ENCODE results near the gene STAM. TPM values are rescaled to one million over a fixed set of nuclear protein-coding genes. Genes with fewer than 3 reads are reported as not detected.

STAM gene
- total RNA-seq, 2 experiments from 2014 or later = 24.5 to 29.9 TPM

GRCh38 chr10:17662193-17663138 is 18.5 kb downstream of the STAM start:
- ChIA-PET POLR2A (interaction anchor here (0.6 to 1.2 kb wide), 4 partner anchors 9 to 236 kb away, joined by 3 to 4 read pairs (median 3); partner anchors contain the start of gene STAM), CTCF (interaction anchor here (0.5 to 1.2 kb wide), 2 partner anchors 14 to 76 kb away, joined by 3 read pairs; no protein-coding TSS in a partner anchor)
- Mint-ChIP-seq H3K36me3 (peaks cover 26% of the 10 kb centered on the region), H3K9me3 (no peaks in the 10 kb centered on the region), H3K4me3 (no peak overlapping the region), H3K27me3 (no peaks in the 10 kb centered on the region), H3K4me1 (ENCODE audit: low read depth) (peaks cover 52% of the 10 kb centered on the region), H3K27ac (no peak overlapping the region)
- no peak for DNase-seq
- intact Hi-C loops (cut with micrococcal nuclease) = no loop called here

- DNase-seq = no peak
- H3K36me3 Mint-ChIP-seq = peaks cover 24% of the 10 kb centered on the region
- H3K4me3 Mint-ChIP-seq = no peak overlapping the region
- no peaks in the 10 kb centered on the region for H3K9me3 Mint-ChIP-seq
- H3K27me3 Mint-ChIP-seq = no peaks in the 10 kb centered on the region
- intact Hi-C loops (cut with micrococcal nuclease) = no loop called here
- H3K27ac Mint-ChIP-seq = no peak overlapping the region
- POLR2A ChIA-PET = interaction anchor here (1.2 kb wide), 1 partner anchor 20 kb away, joined by 4 read pairs; the partner anchor contains the start of gene STAM
- peaks cover 53% of the 10 kb centered on the region for H3K4me1 Mint-ChIP-seq (ENCODE audit: low read depth)
- CTCF ChIA-PET = no interaction called here
These were observed 19.5 kb downstream of the STAM start for GRCh38 chr10:17663450-17663849.

- ChIA-PET CTCF (no interaction called here), POLR2A (no interaction called here)
- DNase-seq = no peak
- Mint-ChIP-seq H3K9me3 (no peaks in the 10 kb centered on the region), H3K36me3 (peaks cover 23% of the 10 kb centered on the region), H3K27me3 (no peaks in the 10 kb centered on the region), H3K4me3 (no peak overlapping the region), H3K4me1 (ENCODE audit: low read depth) (peaks cover 60% of the 10 kb centered on the region), H3K27ac (no peak overlapping the region)
- intact Hi-C loops (cut with micrococcal nuclease) = no loop called here
These were observed 21.8 kb downstream of the STAM start for GRCh38 chr10:17665747-17666146.

GRCh38 chr10:17668435-17669184 is 24.7 kb downstream of the STAM start:
- H3K9me3 Mint-ChIP-seq = no peaks in the 10 kb centered on the region
- H3K4me3 Mint-ChIP-seq = peak overlapping the region; percentile 38
- H3K4me1 Mint-ChIP-seq (ENCODE audit: low read depth) = peaks cover 60% of the 10 kb centered on the region
- POLR2A ChIA-PET = interaction anchor here (1.2 kb wide), 1 partner anchor 25 kb away, joined by 6 read pairs; the partner anchor contains the start of gene STAM
- no peaks in the 10 kb centered on the region for H3K27me3 Mint-ChIP-seq
- H3K27ac Mint-ChIP-seq = peak overlapping the region; percentile 56
- intact Hi-C loops (cut with micrococcal nuclease) = loop anchor here (1.0 to 2.0 kb wide), 4 partner anchors 14 to 157 kb away; partner anchors contain the start of gene HACD1
- no peak for DNase-seq
- peaks cover 7% of the 10 kb centered on the region for H3K36me3 Mint-ChIP-seq
- CTCF ChIA-PET = no interaction called here

GRCh38 chr10:17669185-17669872 is 25.4 kb downstream of the STAM start:
- POLR2A ChIA-PET = interaction anchor here (3.5 kb wide), 1 partner anchor 25 kb away, joined by 10 read pairs; the partner anchor contains the start of gene STAM
- no peaks in the 10 kb centered on the region for H3K9me3 Mint-ChIP-seq
- no peaks in the 10 kb centered on the region for H3K27me3 Mint-ChIP-seq
- H3K27ac Mint-ChIP-seq = peak overlapping the region; percentile 81
- peaks cover 65% of the 10 kb centered on the region for H3K4me1 Mint-ChIP-seq (ENCODE audit: low read depth)
- peaks cover 7% of the 10 kb centered on the region for H3K36me3 Mint-ChIP-seq
- peak overlapping the region; percentile 71 for H3K4me3 Mint-ChIP-seq
- CTCF ChIA-PET = no interaction called here
- intact Hi-C loops (cut with micrococcal nuclease) = loop anchor here (1.0 to 2.0 kb wide), 4 partner anchors 13 to 158 kb away; partner anchors contain the start of gene HACD1
- peak; percentile 81 for DNase-seq

GRCh38 chr10:17671307-17671706 is 27.4 kb downstream of the STAM start:
- POLR2A ChIA-PET = interaction anchor here (0.8 to 3.5 kb wide), 2 partner anchors 27 to 55 kb away, joined by 3 to 10 read pairs; partner anchors contain the start of gene STAM
- intact Hi-C loops (cut with micrococcal nuclease) = no loop called here
- CTCF ChIA-PET = interaction anchor here (1.4 kb wide), 1 partner anchor 28 kb away, joined by 4 read pairs; the partner anchor contains the start of gene STAM

GRCh38 chr10:17673471-17674061 is 29.6 kb downstream of the STAM start:
- Mint-ChIP-seq H3K9me3 (no peaks in the 10 kb centered on the region), H3K27me3 (no peaks in the 10 kb centered on the region), H3K27ac (peak overlapping the region; percentile 19), H3K36me3 (peaks cover 3% of the 10 kb centered on the region), H3K4me1 (ENCODE audit: low read depth) (peaks cover 69% of the 10 kb centered on the region), H3K4me3 (peak overlapping the region; percentile 2)
- intact Hi-C loops (cut with micrococcal nuclease) = no loop called here
- CTCF ChIA-PET = interaction anchor here (0.9 to 1.3 kb wide), 3 partner anchors 9 to 65 kb away, joined by 3 to 4 read pairs (median 4); partner anchors contain the start of gene STAM
- DNase-seq = peak; percentile 48
- POLR2A ChIA-PET = interaction anchor here (0.6 to 1.8 kb wide), 3 partner anchors 25 to 32 kb away, joined by 3 to 7 read pairs (median 5); partner anchors contain the start of gene STAM

More at GRCh38 chr10:17671307-17671706, 27.4 kb downstream of the STAM start:
- no peak for DNase-seq
- no peak overlapping the region for H3K4me3 Mint-ChIP-seq
- H3K4me1 Mint-ChIP-seq (ENCODE audit: low read depth) = peaks cover 75% of the 10 kb centered on the region
- no peaks in the 10 kb centered on the region for H3K9me3 Mint-ChIP-seq
- no peaks in the 10 kb centered on the region for H3K27me3 Mint-ChIP-seq
- H3K36me3 Mint-ChIP-seq = peaks cover 4% of the 10 kb centered on the region
- no peak overlapping the region for H3K27ac Mint-ChIP-seq

GRCh38 chr10:17674566-17674965 is 30.6 kb downstream of the STAM start:
- DNase-seq = no peak
- POLR2A ChIA-PET = interaction anchor here (1.4 to 1.8 kb wide), 2 partner anchors 26 to 30 kb away, joined by 5 to 7 read pairs; partner anchors contain the start of gene STAM
- H3K36me3 Mint-ChIP-seq = peaks cover 5% of the 10 kb centered on the region
- no peaks in the 10 kb centered on the region for H3K27me3 Mint-ChIP-seq
- peaks cover 71% of the 10 kb centered on the region for H3K4me1 Mint-ChIP-seq (ENCODE audit: low read depth)
- H3K27ac Mint-ChIP-seq = no peak overlapping the region
- intact Hi-C loops (cut with micrococcal nuclease) = no loop called here
- no peak overlapping the region for H3K4me3 Mint-ChIP-seq
- H3K9me3 Mint-ChIP-seq = peaks cover 5% of the 10 kb centered on the region
- CTCF ChIA-PET = no interaction called here

- peaks cover 69% of the 10 kb centered on the region for H3K4me1 Mint-ChIP-seq (ENCODE audit: low read depth)
- CTCF ChIA-PET = interaction anchor here (1.6 kb wide), 1 partner anchor 29 kb away, joined by 7 read pairs; no protein-coding TSS in a partner anchor
- H3K27me3 Mint-ChIP-seq = no peaks in the 10 kb centered on the region
- H3K9me3 Mint-ChIP-seq = peaks cover 5% of the 10 kb centered on the region
- intact Hi-C loops (cut with micrococcal nuclease) = no loop called here
- peaks cover 5% of the 10 kb centered on the region for H3K36me3 Mint-ChIP-seq
- no peak overlapping the region for H3K27ac Mint-ChIP-seq
- no peak for DNase-seq
- POLR2A ChIA-PET = no interaction called here
- no peak overlapping the region for H3K4me3 Mint-ChIP-seq
These were observed 31.7 kb downstream of the STAM start for GRCh38 chr10:17675638-17676037.

GRCh38 chr10:17676919-17677318 is 33.0 kb downstream of the STAM start:
- CTCF ChIA-PET = interaction anchor here (0.7 to 1.6 kb wide), 2 partner anchors 30 to 245 kb away, joined by 3 to 7 read pairs; no protein-coding TSS in a partner anchor
- DNase-seq = no peak
- Mint-ChIP-seq H3K27me3 (no peaks in the 10 kb centered on the region), H3K4me1 (ENCODE audit: low read depth) (peaks cover 67% of the 10 kb centered on the region), H3K9me3 (peaks cover 5% of the 10 kb centered on the region), H3K4me3 (no peak overlapping the region), H3K27ac (no peak overlapping the region), H3K36me3 (peaks cover 5% of the 10 kb centered on the region)
- POLR2A ChIA-PET = interaction anchor here (0.6 kb wide), 1 partner anchor 66 kb away, joined by 3 read pairs; no protein-coding TSS in a partner anchor
- intact Hi-C loops (cut with micrococcal nuclease) = no loop called here
